HTERT RPE-1 (cell line): Measurements from ENCODE around the gene AIRE.
"Not testable (repeated sequence)": the region's sequence is repeated elsewhere in the genome, so short reads cannot be mapped to it uniquely, and the experiment has no call there.

Experiments used
- in situ Hi-C: fragments of 300-500 bp; cut with MboI; formaldehyde crosslinking; loops from 4 replicates; pipeline ENCODE4 v1.14.3; 2020; ENCODE audit warnings: low sequenced_read_pairs

AIRE gene

GRCh38 chr21:44285138-44285992 is at the start of gene AIRE:
AIRE (plus strand) TSS chr21:44285876; CDS start chr21:44286007, 131 bp downstream.
- in situ Hi-C loops = no loop called here

- in situ Hi-C loops = not testable (repeated sequence)
These were observed 45.3 kb upstream of the AIRE start for GRCh38 chr21:44240353-44240752.

- in situ Hi-C loops = not testable (repeated sequence)
These were observed 44.8 kb upstream of the AIRE start, which contains the start of gene ICOSLG for GRCh38 chr21:44240842-44241241. ICOSLG (minus strand) TSS chr21:44240943; CDS start chr21:44240817, 126 bp downstream.

GRCh38 chr21:44241281-44241680 is 44.4 kb upstream of the AIRE start:
- in situ Hi-C loops = not testable (repeated sequence)

DNA sequence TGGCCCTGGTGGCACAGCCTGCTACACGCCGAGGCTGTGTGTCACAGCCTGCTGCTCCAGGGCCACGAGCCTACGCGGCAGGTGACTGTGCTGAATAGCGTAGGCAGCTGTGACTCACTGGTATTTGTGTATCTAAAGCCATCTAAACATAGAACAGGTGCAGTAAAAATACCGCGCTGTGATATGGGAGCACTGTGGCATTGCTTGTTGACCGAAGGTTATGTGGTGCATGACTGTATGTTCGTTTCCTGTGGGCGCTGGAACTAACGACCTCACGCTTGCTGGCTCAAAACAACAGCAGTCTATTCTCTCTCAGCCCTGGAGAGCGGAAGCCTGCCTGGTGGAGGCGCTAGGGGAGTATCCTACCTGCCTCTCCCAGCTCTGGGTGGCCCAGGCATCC is 41.7 kb upstream of the AIRE start:
- in situ Hi-C loops = not testable (repeated sequence)

GRCh38 chr21:44247904-44248303 is 37.8 kb upstream of the AIRE start:
- in situ Hi-C loops = not testable (repeated sequence)

DNA sequence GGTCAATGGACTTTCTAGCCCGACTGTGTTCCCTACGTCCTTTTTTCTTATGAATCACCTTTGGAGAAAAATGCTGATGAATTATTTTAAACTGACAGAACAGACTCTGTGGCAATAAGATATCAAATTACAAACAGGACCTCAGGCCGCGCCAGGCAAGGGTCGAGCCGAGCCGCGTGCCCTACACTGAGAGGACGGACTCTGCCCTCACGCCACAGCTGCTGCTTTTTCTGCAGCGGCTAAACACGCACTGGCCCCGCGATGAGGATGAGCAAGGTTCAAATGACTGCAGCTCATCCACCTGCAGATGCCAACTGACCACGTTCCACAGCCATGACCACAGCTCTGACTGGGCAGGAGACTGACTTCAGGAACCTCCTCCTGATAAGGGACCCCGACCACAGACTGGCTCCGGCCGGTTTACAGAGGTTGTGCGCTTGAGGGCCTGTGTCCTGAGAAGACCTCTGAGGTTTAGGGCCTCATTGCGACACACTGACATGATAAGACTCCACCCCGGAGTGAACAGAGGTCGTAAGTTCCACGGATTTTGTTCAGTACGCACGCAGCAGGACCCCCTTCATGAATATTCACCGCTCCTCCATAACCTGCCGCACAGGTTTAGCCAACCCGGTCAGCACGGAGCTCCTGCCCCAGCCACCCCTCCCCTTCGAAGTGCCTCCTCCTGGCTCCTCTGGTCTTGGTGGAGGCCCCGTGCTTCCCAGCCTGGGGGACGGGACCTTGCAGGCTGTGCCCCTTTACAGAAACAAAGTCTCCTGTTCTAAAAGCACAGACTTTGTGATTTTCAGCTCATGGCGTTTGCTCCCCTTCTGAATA is 36.3 kb upstream of the AIRE start:
- in situ Hi-C loops = not testable (repeated sequence)

- in situ Hi-C loops = no loop called here
These were observed 31.6 kb upstream of the AIRE start for GRCh38 chr21:44253832-44254710.

GRCh38 chr21:44255511-44255981 is 30.1 kb upstream of the AIRE start:
- in situ Hi-C loops = no loop called here

DNA sequence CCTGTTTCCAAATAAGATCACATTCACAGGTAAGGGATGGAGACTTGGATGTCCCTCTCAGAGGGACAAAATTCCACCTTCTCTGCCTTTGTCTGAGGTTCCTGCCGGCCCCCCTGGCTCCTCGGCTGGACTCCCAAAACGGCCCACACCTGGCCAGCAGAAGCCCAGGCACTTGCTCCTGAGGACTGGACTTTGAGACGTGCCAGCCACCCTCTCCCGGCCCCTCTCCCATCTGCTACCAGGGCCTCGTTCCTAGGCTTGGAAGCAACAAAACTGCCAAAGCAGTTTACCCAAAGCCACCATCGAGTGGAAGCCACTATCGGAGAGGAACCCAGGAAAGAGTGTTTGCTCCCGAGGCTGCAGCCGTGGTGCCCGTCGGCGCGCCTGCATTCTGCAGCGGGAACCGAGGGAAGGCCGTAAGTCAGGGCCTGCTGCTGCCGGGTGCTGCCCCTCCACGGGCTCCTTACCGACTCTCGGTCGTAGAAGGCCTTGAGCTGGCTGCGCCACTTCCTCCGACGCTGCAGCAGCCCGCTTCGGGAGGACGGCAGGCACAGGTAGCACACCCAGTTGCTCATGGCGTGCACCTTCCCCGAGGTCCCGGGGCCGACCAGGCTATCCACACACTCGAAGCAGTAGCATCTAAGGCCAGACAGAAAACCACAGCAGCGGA is 27.5 kb upstream of the AIRE start:
- in situ Hi-C loops = no loop called here

DNA sequence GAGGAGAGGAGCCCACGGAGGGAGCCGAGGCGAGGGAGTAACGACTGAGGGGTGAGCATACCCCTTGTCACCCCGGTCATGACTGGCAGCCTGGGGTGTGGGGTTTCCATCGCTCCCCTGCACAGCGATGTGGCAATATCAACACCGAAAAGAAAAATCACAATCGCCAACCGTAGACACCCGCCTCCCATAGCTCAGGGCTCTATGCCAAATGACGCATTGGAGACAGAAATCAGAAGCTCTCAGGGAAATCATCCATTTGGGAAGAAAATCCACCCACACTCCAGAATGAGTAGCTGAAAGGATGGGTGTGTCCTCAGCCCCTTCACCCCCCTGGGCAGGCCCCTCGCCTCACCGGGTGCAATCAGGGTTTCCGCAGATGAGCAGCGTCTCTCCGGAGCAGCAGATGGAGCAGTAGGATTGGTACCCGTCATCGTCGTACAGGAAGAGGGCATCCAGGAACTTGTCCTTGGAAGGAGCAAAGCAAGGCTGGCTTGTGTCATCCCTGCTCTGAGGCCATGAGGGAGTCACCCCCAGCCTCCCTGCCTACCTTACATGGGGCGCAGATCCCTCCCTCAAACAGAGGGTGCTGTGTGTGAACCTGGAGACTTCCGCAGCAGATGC is 26.5 kb upstream of the AIRE start:
- in situ Hi-C loops = no loop called here

GRCh38 chr21:44260066-44260465 is 25.6 kb upstream of the AIRE start:
- in situ Hi-C loops = no loop called here

- in situ Hi-C loops = no loop called here
These were observed 24.7 kb upstream of the AIRE start for GRCh38 chr21:44260791-44261631.

- in situ Hi-C loops = no loop called here
These were observed 23.9 kb upstream of the AIRE start, which contains the start of gene DNMT3L for GRCh38 chr21:44261675-44262295. DNMT3L (minus strand) TSS chr21:44261897; CDS start chr21:44261259, 638 bp downstream.

DNA sequence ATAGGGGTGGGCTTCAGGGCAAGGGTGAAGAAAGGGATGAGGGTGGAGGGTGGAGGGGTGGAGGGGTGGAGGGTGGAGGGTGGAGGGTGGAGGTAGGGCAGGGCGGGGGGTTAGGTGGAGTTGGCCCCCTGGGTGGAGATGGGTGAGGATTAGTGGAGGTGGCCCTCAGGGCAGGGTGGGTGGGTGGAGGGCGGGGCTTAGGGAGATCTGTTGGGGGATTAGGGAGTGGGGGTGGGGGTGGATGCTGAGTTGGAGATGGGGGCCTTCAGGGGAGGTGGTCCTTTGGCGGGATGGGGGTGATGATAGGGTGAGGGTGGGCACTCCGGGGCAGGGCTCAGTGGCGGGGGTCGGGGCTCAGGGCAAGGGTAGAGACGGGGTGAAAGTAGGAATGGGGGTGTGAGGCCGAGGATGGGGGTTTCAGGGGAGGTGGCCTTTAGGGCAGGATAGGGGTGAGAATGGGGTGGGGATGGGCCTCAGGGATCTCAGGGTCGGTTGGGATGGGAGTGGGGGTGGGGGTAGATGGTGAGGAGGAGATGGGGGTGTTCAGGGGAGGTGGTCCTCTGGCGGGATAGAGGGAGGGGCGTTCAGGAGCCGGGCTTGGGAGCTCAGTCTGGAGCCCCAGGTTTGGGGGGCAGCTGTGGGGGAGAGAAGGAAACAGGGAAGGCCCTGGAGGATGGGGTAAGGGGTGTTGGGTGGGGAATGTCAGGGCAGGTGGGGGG is 23.2 kb upstream of the AIRE start:
- in situ Hi-C loops = no loop called here

DNA sequence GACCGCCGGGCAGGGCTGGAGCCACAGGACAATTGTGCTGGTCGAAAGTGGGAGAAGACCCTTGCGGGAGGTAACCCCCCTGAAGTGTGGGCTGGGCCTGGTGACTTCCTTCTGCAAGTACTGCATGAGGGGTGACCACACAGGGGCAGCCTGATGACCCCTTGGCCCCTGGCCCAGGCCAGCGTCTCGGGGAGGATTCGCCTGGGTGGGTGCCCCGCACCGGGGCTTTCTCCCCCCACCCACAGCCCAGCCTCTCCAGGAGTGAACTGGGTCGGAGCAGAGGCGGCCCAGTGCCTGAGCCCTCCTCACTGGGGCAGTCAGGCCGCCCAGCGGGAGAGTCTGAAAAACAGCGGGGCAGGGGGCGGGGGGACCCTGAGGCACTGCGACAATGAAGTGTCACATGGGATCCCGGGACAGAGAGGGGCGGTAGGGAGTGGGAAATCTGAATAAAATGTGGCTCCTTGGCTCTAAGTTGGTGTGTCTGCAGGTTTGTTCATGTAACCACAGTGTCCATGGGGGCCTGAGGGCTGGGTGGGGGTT is 22.4 kb upstream of the AIRE start:
- in situ Hi-C loops = no loop called here

GRCh38 chr21:44263768-44264167 is 21.9 kb upstream of the AIRE start:
- in situ Hi-C loops = no loop called here
